GM21825 (cell line): Measurements from ENCODE around the gene TRIM46.
A peak's percentile ranks its signal among the peaks of the same experiment; 100 is the strongest.

Source experiments
- ATAC-seq: cut with Tn5 transposase; IDR thresholded peaks from one replicate; pipeline ENCODE4 v1.9.1; 2021; ENCODE audit warnings: mild to moderate bottlenecking, moderate library complexity; ENCODE audit not compliant: unreplicated experiment

TRIM46 gene, protein sequence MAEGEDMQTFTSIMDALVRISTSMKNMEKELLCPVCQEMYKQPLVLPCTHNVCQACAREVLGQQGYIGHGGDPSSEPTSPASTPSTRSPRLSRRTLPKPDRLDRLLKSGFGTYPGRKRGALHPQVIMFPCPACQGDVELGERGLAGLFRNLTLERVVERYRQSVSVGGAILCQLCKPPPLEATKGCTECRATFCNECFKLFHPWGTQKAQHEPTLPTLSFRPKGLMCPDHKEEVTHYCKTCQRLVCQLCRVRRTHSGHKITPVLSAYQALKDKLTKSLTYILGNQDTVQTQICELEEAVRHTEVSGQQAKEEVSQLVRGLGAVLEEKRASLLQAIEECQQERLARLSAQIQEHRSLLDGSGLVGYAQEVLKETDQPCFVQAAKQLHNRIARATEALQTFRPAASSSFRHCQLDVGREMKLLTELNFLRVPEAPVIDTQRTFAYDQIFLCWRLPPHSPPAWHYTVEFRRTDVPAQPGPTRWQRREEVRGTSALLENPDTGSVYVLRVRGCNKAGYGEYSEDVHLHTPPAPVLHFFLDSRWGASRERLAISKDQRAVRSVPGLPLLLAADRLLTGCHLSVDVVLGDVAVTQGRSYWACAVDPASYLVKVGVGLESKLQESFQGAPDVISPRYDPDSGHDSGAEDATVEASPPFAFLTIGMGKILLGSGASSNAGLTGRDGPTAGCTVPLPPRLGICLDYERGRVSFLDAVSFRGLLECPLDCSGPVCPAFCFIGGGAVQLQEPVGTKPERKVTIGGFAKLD

DNA sequence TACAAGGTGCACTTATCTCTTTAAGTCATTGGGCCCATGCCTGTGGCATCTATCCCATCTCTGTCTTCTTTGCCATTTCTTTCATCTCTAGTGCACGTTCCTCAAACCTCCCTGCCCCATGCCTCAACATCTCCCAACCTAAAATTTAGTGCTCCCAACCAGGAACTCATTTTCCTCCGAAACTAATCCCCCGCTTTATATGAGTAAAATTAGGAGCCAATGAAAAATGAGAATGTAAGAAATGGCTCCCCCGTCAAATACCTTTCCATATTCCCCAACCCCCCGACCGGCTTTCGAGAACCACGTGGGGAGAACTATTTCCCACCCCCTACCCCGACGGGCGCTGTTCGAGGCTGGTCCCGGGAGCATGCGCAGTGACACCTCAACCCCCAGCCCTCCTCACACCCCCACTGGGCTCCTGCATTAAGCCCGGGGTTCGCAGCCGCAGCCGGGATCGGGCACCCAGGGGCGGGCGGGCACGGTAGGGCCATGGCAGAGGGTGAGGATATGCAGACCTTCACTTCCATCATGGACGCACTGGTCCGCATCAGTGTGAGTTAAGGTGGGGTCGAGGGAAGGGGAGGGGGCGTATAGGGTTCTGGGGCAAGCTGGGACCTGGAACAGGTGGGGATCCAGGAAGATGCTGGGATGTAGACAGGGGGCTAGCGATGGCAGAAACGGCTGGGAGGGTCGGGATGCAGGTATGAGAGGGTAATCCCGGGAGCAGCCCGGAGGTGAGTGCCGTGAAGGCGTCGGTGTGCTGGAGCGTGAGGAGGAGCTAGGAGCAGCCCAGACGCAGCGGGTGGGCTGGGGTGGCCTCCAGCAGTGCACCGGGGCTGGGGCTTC lies at the start of gene TRIM46:
TSS of gene TRIM46 (plus strand) at position 372 of the 846 bp plus-strand sequence. CDS start at position 490, 118 bp downstream.
- no peak for ATAC-seq

- no peak for ATAC-seq
These were observed 48.9 kb upstream of the TRIM46 start for GRCh38 chr1:155124503-155125463.

DNA sequence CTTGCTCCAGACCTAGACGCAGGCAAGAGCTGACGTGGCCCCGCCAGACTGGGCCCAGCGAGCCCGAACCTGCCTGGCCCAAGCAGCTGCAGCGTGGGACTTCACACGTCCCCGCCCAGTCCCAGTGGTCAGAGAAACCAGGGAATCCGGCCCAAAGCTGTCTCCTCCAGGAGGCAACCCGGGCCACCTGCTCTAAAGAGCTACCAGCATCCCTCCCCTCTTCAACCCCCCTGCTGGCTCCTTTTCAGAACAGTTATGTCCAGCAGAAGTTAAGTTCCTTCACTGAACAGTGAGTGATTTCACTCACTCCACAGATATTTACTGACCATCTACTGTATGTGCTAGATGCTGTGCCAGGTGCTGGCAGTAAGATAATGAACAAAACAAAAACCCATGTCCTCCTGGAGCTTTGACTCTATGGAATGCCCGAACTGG lies 48.1 kb upstream of the TRIM46 start:
- ATAC-seq = no peak

- no peak for ATAC-seq
These were observed 47.6 kb upstream of the TRIM46 start for GRCh38 chr1:155125946-155126555.

DNA sequence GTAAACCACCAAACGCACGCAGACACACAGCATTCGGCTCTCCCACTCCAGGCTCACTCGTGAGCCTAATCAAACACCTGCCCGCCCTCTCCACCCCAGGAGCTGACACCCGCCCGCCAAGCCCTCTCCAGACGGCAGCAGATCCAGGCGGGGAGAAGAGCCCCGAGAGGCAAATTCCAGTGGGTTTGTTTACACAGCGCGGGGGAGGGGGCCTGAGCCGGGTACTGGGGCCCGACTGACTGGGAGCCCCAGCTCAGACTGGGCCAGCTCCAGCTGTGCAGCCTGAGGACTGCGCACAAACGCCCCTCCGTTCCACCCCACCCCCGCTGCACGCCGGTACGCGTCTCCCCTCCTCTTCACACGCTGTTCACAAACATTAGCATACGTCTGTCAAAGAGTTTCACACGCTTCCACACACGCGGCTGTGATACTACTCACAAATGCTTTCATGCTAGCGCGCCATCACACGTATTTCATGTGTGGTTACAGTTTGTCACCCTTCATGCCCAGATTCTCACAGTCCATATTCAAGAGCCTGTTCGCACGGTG lies 47.0 kb upstream of the TRIM46 start:
- no peak for ATAC-seq

GRCh38 chr1:155127105-155127966 lies 46.3 kb upstream of the TRIM46 start, which contains the start of gene EFNA1:
Gene EFNA1 (plus strand): TSS chr1:155127876. CDS start chr1:155127978, 102 bp downstream.
- no peak for ATAC-seq

DNA sequence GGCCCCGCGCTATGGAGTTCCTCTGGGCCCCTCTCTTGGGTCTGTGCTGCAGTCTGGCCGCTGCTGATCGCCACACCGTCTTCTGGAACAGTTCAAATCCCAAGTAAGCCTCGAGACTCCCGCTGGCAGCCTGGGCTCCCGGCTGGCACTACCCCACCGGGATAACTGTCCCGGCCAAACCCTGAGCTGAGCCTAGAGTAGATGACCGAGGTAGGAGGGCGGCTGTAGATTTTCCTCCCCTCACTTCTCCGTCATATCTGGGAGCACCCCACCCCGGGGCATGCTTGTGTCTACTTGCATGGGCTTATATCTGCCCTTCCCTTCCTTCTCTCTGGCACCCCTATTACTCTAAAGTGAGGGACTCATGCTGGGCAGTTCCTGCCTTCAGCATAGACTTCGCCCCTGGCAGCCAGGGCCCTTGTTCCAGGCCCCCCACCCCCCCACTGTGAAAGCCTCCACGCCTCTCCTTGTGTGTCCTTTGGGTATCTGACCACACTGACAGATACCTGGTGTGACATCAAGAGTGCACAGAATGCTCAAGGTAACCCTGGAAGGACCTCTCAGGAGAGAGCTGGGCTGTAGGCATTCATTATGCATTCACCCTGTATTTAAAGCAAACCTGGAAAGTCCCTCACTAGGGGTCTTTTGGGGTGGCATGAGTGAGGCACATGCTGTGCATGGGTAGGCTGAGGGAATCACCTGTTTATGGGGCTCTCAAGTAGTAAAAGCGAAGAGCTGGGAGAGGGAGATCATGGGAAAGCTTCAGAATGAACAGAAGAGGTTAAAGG lies 45.5 kb upstream of the TRIM46 start:
- no peak for ATAC-seq

- no peak for ATAC-seq
These were observed 44.7 kb upstream of the TRIM46 start for GRCh38 chr1:155128755-155129473.

DNA sequence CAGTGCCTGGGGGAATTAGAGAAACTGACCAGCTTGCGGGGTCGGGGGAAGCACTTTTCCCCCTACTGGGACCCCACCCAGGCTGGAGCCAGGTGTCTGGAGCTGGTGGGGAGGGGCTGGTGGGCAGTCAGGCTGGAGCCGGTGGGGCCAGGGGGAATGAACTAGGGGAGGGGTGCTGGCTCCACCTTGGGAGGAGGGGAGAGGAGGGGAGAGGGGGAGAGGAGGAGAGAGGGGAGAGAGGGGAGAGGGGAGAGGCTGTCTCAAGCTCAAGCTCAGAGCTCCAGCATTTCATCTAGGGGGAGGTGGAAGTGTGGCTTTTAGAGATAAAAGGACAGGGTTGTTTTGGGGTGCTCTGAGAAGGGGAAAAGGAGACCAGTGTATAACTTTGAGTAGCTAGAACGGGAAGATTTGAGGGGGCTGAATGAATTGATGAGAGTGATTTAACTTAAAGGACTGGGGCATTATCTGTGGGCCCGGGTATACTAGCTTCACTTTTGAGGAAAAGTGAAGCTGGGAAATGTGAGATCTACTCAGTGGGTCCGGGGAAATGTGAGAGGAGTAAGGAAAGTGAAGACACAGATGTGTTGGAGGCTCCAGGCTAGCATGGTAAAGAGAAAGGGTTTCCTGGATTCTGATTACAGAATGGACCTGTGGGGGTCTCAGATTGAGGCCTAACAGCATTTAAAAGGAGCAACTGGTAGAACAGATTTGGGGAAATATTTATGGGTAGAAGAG lies 43.2 kb upstream of the TRIM46 start:
- no peak for ATAC-seq

DNA sequence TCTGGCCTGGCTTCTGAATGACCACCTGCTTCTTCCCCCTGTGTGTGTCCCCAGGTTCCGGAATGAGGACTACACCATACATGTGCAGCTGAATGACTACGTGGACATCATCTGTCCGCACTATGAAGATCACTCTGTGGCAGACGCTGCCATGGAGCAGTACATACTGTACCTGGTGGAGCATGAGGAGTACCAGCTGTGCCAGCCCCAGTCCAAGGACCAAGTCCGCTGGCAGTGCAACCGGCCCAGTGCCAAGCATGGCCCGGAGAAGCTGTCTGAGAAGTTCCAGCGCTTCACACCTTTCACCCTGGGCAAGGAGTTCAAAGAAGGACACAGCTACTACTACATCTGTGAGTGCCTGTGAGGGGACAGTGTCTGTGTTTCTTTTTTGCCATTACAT lies 42.4 kb upstream of the TRIM46 start:
- no peak for ATAC-seq

DNA sequence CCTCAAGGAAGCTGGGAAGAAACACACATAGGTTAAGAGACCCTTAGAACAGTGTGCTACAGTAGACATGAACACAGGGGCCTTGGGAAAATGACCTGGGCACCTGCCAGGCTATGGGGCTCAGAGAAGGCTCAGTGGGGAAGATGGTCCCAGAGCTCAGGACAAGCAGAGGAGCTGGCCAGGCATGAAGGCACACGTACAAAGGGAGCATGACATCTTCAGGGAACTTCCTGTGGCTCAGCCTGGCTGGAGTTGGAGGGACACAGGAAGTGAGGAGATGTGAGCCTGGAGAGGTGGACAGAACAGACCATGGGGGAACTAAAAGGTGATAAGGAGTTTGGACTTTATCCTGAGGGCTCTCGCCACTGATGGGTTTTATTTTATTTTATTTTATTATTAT lies 41.8 kb upstream of the TRIM46 start:
- no peak for ATAC-seq

DNA sequence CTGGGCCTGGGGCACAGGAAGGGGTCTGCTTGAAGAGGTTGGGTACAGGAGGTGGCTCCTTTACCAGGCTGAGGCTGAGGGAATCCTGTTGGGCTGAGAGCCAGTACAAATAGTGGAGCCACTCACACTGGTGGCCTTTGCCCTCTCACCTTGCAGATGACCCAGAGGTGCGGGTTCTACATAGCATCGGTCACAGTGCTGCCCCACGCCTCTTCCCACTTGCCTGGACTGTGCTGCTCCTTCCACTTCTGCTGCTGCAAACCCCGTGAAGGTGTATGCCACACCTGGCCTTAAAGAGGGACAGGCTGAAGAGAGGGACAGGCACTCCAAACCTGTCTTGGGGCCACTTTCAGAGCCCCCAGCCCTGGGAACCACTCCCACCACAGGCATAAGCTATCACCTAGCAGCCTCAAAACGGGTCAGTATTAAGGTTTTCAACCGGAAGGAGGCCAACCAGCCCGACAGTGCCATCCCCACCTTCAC lies 39.8 kb upstream of the TRIM46 start:
- no peak for ATAC-seq

- ATAC-seq = no peak
These were observed 39.3 kb upstream of the TRIM46 start for GRCh38 chr1:155134322-155134721.

- ATAC-seq = no peak
These were observed 38.7 kb upstream of the TRIM46 start for GRCh38 chr1:155134880-155135414.

DNA sequence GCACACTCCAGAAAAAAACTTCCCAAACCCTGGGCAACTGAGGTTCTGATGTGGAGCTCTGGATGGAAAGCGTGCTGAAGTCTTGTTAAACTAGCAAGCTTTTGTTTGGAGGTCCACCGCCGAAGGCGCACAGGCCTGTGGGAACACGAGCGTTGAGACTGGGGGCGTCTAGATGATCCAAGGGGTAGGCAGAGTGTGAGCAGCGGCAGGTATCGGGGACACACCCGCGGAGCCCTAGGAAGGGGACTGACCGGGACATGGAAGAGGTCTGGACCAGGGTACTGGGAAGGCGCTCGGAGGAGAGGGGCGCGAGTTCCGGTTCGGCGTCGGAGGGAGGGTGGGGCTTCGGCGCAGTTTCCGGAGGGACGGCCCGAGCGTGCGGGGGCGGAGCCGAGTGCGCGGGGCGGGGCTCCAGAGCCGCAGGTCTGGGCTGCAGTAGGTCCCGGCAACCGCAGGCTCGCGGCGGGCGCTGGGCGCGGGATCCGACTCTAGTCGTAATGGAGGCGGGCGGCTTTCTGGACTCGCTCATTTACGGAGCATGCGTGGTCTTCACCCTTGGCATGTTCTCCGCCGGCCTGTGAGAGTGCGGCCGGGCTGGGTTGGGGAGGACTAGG lies 38.1 kb upstream of the TRIM46 start, which contains the start of gene SLC50A1:
TSS of gene SLC50A1 (plus strand) at position 438 of the 614 bp plus-strand sequence. CDS start at position 498, 60 bp downstream.
- peak; percentile 80 for ATAC-seq
